Tibial nerve (tissue), 4 donors: ENCODE results near the gene P3H4. TPM values are rescaled to one million over a fixed set of nuclear protein-coding genes. Genes with fewer than 3 reads are reported as not detected.

ENCODE experiments used
- DNase-seq, 2 donors: peaks; one replicate each; pipeline ENCODE4 v3.0.0-alpha.2; 2019; ENCODE audit warnings: low spot score in 2 of 2
- H3K27ac ChIP-seq, 4 donors: fragments of 200-600 bp; sonication (generic) in 3 of 4; one replicate each; pipeline ENCODE4 v1.5.1; 2017 to 2019; ENCODE audit warnings: mild to moderate bottlenecking in 1 of 4
- H3K27me3 ChIP-seq, 2 donors: fragments of 200-600 bp; sonication (generic) in 1 of 2; one replicate each; pipeline versions ENCODE4 v1.5.1 to v1.6.0; 2017 to 2019
- H3K36me3 ChIP-seq, 3 donors: fragments of 200-600 bp; sonication (generic); one replicate each; pipeline ENCODE4 v1.5.1; 2018 to 2019
- H3K4me1 ChIP-seq, 4 donors: fragments of 200-600 bp; sonication (generic) in 3 of 4; one replicate each; pipeline ENCODE4 v1.5.1; 2017 to 2019
- H3K4me3 ChIP-seq, 4 donors: fragments of 200-600 bp; sonication (generic) in 3 of 4; one replicate each; pipeline ENCODE4 v1.5.1; 2017 to 2019; ENCODE audit warnings: mild to moderate bottlenecking in 1 of 4, moderate library complexity in 1 of 4
- H3K9me3 ChIP-seq, 4 donors: fragments of 200-600 bp; sonication (generic) in 3 of 4; one replicate each; pipeline ENCODE4 v1.5.1; 2017 to 2019
- EP300 ChIP-seq, 2 donors: sonication (generic); formaldehyde crosslinking; IDR thresholded peaks; one replicate each; pipeline ENCODE4 v1.6.1; 2017; ENCODE audit warnings: antibody characterized with exemption in 2 of 2, mild to moderate bottlenecking in 1 of 2
- POLR2A ChIP-seq, 2 donors: fragments of 450-650 bp; IDR thresholded peaks; one replicate each; pipeline ENCODE4 v1.6.1; 2017; ENCODE audit warnings: antibody characterized with exemption in 2 of 2, mild to moderate bottlenecking in 2 of 2, moderate library complexity in 2 of 2
- WGBS, 2 donors: methylation state at CpG; one replicate each; pipeline ENCODE4 v1.1.5; 2018; 5-methylcytosine and 5-hydroxymethylcytosine counted together
- total RNA-seq, 4 donors: library from RNA; depleted of rRNA; stranded (reverse); fragments of >200 nt; gene quantifications; one replicate each; pipeline ENCODE4 v1.1.0, GENCODE V29; 2016
- TF ChIP-seq, protein P1 (sequence below), 5 experiments: fragments of 200-600 bp in 3 of 5; fragments of 450-650 bp in 2 of 5; sonication (generic) in 3 of 5; IDR thresholded peaks; one replicate each; pipeline ENCODE4 v1.5.1; 2016 to 2019; ENCODE audit warnings: antibody characterized with exemption in 5 of 5, mild to moderate bottlenecking in 3 of 5, moderate library complexity in 2 of 5

Gene P3H4
- total RNA-seq, 4 donors from 2014 or later, result 14.7 to 23.9 (median 22.0) TPM

DNA sequence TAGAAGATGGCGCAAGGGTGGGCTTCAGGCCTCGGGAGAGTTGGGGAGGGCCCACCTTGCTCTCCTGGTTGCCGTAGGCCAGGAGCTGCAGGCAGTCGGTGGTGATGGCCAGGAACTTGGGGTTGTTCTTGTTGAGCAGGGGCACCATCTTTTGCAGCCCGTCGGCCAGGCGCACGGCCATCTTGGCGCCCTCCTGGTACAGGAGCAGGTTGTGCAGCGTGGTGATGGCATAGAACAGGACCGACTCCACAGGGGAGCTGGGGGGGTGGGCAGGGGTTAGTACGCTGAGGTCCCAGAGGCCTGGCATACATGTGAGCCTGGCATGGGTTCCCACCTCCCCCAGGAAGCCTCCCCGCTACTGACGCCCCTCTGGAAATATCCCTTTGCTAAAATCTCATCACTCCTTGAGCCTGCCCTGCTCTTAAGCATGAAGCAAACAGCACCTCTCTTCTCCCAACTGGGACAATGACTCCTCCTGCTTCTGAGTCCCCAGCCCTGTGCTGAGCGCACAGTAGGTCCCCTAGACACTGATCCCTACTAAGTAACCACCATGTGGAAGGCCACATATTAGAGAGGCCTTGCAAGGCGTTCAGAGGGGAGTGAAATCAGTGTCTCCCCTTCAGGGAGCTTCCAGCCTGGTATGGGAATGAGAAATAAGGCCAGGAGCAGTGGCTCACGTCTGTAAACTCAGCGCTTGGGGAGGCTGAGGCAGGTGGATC lies 44.3 kb downstream of the P3H4 start:
- Histone ChIP-seq H3K4me3 (no peak overlapping the region), H3K9me3 (no peaks in the 10 kb centered on the region), H3K27me3 (no peaks in the 10 kb centered on the region), H3K36me3 (peaks cover 3 to 96% (median 16%) of the 10 kb centered on the region in 3 donors), H3K4me1 (peaks cover 0 to 2% (median 0%) of the 10 kb centered on the region in 4 donors), H3K27ac (no peak overlapping the region)
- no peak for DNase-seq
- TF ChIP-seq, protein P1, sequence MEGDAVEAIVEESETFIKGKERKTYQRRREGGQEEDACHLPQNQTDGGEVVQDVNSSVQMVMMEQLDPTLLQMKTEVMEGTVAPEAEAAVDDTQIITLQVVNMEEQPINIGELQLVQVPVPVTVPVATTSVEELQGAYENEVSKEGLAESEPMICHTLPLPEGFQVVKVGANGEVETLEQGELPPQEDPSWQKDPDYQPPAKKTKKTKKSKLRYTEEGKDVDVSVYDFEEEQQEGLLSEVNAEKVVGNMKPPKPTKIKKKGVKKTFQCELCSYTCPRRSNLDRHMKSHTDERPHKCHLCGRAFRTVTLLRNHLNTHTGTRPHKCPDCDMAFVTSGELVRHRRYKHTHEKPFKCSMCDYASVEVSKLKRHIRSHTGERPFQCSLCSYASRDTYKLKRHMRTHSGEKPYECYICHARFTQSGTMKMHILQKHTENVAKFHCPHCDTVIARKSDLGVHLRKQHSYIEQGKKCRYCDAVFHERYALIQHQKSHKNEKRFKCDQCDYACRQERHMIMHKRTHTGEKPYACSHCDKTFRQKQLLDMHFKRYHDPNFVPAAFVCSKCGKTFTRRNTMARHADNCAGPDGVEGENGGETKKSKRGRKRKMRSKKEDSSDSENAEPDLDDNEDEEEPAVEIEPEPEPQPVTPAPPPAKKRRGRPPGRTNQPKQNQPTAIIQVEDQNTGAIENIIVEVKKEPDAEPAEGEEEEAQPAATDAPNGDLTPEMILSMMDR (IDR thresholded peaks at IDR 0.05), result no peak
- TF ChIP-seq EP300 (IDR thresholded peaks at IDR 0.05), result no peak
- no peak for TF ChIP-seq POLR2A (IDR thresholded peaks at IDR 0.05)
- 93 to 95% methylated on average over 12 to 18 of the region's 18 CpGs for WGBS, 2 donors

DNA sequence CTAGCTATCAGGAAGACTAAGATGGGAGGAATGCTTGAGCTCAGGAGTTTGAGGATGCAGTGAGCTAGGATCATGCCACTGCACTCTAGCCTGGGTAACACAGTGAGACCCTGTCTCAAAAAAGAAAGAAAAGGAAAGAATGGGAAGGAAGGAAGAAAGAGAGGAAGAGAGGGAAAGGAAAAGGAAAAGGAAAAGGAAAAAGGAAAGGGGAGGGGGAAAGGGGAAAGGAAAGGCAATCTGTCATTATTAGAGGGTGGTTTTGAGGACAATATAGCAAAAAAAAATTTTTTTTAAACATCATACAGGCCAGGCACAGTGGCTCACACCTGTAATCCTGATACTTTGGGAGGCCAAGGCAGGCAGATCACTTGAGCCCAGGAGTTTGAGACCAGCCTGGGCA lies 45.6 kb downstream of the P3H4 start:
- Histone ChIP-seq H3K9me3 (no peaks in the 10 kb centered on the region), H3K36me3 (peaks cover 3 to 98% (median 19%) of the 10 kb centered on the region in 3 donors), H3K27me3 (no peaks in the 10 kb centered on the region), H3K4me3 (no peak overlapping the region), H3K4me1 (no peaks in the 10 kb centered on the region), H3K27ac (no peak overlapping the region)
- DNase-seq, result no peak
- TF ChIP-seq EP300 (IDR thresholded peaks at IDR 0.05) (no peak), POLR2A (IDR thresholded peaks at IDR 0.05) (no peak)
- TF ChIP-seq, protein P1 (IDR thresholded peaks at IDR 0.05), result no peak

DNA sequence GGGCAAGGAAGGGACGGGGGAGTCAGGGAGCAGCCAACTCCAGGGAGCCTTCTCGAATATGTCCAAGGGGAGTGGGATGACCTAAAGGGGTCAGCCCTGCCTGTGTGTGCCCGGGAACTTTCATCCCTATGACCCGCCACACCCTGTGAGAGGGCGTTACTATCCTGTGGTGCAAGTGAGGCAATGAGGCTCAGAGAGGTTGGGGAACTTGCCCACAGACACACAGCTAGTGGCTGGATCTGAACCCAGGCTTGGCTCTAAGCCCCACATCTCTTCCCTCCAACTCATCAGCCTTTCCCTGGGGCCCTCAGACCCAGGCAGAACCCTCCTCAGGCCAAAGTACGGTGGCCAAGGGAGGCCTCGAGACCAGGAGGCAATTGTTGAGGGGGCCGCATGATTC lies 48.4 kb downstream of the P3H4 start:
- TF ChIP-seq EP300 (IDR thresholded peaks at IDR 0.05) (no peak), POLR2A (IDR thresholded peaks at IDR 0.05) (no peak)
- TF ChIP-seq, protein P1 (IDR thresholded peaks at IDR 0.05), result no peak
- 91 to 92% methylated on average over 8 of the region's 8 CpGs for WGBS, 2 donors
- H3K27ac ChIP-seq, result no peak overlapping the region
- no peaks in the 10 kb centered on the region for H3K4me1 ChIP-seq
- no peak for DNase-seq
- no peak overlapping the region for H3K4me3 ChIP-seq
- H3K36me3 ChIP-seq, result peaks cover 3 to 98% (median 21%) of the 10 kb centered on the region in 3 donors
- H3K27me3 ChIP-seq, result no peaks in the 10 kb centered on the region
- H3K9me3 ChIP-seq, result no peaks in the 10 kb centered on the region

DNA sequence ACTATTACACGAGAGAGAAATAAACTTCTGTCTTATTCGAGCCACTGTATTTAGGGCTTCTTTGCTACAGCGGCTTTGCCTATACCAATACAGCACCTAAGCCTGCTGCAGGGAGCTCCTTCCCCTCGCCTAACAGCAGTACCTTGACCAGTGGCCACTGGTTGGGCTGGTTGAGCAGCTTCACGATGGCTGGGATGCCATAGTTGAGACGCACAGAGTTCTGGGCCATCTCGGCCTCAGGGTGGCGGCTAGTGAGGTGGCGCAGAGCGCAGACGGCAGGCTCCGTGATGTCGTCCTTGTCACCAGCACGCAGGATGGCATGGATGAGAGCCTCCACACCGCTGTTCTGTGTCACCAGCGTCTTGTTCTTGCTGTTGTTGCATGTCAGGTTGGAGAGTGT lies 48.9 kb downstream of the P3H4 start:
- Histone ChIP-seq H3K4me3 (no peak overlapping the region), H3K27me3 (no peaks in the 10 kb centered on the region), H3K27ac (no peak overlapping the region), H3K4me1 (no peaks in the 10 kb centered on the region), H3K9me3 (no peaks in the 10 kb centered on the region), H3K36me3 (peaks cover 3 to 98% (median 21%) of the 10 kb centered on the region in 3 donors)
- TF ChIP-seq EP300 (IDR thresholded peaks at IDR 0.05) (no peak), POLR2A (IDR thresholded peaks at IDR 0.05) (no peak)
- TF ChIP-seq, protein P1 (IDR thresholded peaks at IDR 0.05), result no peak
- DNase-seq, result no peak
- WGBS, 2 donors, result 95 to 97% methylated on average over 16 of the region's 16 CpGs

DNA sequence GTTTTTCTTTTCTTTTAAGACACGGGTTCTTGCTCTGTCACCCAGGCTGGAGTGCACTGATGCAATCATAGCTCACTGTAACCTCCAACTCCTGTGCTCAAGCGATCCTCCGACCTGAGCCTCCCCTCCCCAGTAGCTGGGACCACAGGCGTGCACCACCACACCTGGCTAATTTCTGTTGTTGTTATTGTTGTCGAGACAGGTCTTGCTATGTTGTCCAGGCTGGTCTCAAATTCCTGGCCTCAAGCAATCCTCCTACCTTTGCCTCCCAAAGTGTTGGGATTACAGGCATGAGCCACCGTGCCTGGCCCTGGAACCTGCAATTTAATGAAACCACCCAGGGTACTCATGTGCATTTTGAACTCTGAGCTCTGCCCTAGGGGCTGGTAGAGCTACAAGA lies 49.4 kb downstream of the P3H4 start:
- DNase-seq, result no peak
- Histone ChIP-seq H3K4me3 (no peak overlapping the region), H3K36me3 (peaks cover 3 to 98% (median 21%) of the 10 kb centered on the region in 3 donors), H3K4me1 (no peaks in the 10 kb centered on the region), H3K27me3 (no peaks in the 10 kb centered on the region), H3K27ac (no peak overlapping the region), H3K9me3 (no peaks in the 10 kb centered on the region)
- WGBS, 2 donors, result 79 to 87% methylated on average over 6 of the region's 6 CpGs
- no peak for TF ChIP-seq EP300 (IDR thresholded peaks at IDR 0.05)
- TF ChIP-seq, protein P1 (IDR thresholded peaks at IDR 0.05), result no peak
- no peak for TF ChIP-seq POLR2A (IDR thresholded peaks at IDR 0.05)
